Measurements from ENCODE around the gene CAST.
A peak's percentile ranks its signal among the peaks of the same experiment; 100 is the strongest.
"Not testable (repeated sequence)": the region's sequence is repeated elsewhere in the genome, so short reads cannot be mapped to it uniquely, and the experiment has no call there.

Gene CAST

DNA sequence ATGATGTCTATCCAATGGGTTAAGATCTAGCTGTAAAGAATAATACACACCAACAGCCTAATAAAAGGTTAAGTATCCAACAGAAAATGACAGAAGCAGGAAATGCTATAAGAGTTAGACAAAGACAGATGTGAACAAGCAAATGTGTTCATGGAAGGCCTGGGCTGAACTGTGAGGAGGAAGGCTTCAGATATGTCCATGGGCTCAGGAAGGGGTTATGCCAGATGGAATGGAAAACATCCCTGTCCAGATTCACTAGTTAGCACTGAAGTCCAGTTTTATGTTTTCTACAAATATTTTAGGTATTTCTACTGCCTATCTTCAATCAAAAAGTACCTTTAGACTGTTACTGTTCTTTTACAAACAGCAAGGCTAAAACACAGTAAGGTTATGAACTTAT is 118.5 kb downstream of the CAST start:
- no peak for DNase-seq (ENCODE audit: low read depth in 2 of 2)

DNA sequence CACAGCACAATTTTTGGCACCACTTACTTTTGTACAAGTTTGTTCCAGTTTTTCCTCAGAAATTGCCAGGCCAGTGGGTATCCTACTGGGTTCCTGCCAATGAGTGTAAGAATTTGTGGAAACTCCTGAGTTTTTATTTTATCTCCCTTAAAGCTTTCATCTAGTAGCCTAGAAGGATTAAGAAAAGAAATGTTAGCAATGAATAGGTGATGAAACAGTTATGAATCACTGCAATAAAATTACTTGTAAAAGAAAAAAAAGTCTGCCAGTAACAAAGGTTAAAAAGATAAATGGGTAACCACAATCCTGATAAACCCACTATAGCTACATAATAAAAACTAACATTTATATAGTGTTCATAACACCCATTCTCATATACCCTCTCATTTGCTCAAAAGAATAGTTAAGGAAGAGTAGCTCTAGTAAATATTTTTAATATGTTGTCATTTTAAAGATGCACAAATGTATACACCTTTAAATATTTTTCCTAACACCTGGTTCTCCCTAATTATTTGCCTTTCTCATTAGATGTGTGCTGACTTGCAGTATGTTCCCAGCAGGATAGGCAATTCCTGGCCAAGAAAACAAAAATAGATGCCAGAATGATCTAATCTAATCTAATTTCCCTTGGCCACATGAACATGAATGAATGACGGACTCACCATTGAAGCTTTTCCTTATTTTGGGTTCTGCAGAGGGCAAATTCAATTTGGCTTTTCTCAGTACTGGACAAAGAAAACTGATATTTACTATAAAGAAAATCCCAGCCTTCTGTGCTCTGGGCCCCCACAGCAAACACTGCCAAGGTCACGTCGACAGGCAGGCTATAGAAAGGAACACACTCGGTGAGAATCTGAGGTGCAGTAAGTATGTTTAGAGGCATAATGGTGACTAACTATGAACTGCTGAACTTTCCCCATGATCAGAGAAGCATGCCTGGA is 119.1 kb downstream of the CAST start:
- DNase-seq (ENCODE audit: low read depth in 2 of 2): no peak

DNA sequence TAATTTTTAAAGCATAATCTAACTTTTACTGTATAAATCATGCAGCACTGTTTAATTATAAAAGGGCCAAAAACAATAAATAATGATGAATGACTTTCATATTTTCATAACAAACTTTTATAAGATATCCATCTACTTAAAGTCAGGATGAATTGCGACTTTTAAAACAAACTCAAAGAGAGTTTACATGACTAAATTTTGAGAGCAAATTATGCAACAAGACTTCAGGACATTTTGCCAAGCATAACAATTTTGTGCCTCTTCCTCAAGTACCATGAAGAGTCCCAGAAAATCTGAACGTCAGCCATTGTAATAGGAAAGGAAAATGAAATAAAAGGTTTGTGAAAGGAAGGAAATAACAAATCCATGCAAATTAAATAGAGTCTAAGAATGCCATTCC is 121.2 kb downstream of the CAST start:
- no peak for DNase-seq (ENCODE audit: low read depth in 2 of 2)

DNA sequence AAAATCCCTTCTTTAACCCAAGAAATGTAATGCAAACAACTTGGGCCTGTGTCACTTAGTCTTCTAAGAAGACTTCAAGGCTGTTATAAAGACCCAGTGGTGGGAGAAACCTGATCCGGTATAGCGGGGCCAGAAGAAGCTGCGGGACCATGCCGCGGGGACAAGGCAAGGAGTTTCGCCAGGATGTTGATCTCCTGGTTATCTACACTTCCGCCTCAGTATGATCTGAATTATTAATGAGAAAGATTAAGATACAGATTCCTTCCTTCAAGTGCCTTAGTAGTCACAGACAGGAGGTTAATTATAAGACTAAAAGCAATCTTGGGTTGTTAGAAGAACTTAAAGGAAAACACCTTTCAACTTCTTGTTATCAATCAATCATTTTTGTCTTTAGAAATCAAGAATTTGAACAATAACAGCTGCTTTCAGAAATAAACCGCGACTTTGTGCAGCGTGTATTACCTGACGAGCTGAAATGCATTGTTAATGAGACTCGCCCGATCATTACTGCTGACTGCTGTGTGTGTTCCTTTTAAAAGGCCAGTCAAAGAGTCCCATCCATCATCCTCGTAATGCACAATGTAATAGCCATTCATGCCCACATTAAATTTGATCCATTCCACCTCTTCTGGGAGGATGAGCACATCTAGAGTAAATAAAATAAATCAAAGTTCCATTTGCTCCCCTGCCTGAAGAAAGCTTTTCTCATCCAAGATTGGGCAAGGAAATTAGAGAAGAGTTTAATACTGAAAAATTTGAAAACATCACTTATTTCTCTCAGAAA is 123.3 kb downstream of the CAST start:
- DNase-seq (ENCODE audit: low read depth in 2 of 2): no peak

DNA sequence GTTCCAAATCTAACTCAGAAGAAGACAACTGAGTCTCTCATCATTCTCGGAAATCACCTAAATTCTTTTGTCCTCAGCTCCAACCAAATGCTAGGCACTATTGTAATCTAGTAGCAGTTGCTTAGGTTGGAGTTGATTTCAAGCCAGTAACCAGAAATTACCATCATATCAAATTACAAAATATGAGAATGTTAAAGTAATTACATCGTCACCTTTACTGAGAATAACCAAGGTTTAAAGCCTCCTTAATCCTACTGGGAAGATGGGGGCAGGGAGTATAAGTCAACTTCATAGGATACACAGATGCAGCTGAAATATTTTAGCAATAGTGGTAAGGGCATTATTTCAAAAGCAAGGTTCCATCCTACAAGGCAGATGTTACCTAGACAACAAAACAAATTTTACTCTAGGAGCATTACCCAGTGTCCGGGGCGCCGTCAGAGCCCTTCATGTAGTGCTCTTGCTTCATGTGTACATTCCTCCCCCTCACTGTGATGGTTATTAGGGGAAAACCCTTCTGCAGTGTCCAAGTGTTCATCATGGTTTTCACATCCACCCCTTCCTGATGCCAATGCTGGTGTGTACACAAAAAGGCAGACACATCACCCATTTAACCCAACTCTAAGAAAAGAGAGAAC is 126.1 kb downstream of the CAST start:
- DNase-seq (ENCODE audit: low read depth in 2 of 2): no peak

DNA sequence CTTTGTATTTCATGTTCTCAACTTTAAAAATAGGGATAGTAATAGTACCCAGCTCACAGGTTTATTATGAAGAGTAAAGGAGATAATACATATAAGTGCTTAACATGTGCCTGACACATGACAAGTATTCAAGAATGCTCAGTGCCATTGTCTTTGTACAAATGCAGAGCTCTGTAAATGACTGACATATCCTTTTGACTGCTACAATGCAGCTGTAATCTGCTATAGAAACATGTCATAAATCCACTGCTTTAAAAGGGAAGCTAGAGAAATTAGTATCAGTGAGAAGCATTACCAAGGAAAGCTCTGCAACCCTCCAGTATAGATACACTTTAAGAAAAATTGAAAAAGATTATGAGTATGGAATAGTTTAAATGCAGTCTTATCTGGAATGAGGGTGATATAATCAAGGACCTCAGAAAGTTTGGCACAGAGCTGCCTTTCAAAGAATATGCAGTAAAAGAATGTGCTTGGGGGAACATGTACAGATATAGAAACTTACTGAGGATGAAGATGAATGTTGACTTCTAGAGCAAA is 127.7 kb downstream of the CAST start:
- no peak for DNase-seq (ENCODE audit: low read depth in 2 of 2)

DNA sequence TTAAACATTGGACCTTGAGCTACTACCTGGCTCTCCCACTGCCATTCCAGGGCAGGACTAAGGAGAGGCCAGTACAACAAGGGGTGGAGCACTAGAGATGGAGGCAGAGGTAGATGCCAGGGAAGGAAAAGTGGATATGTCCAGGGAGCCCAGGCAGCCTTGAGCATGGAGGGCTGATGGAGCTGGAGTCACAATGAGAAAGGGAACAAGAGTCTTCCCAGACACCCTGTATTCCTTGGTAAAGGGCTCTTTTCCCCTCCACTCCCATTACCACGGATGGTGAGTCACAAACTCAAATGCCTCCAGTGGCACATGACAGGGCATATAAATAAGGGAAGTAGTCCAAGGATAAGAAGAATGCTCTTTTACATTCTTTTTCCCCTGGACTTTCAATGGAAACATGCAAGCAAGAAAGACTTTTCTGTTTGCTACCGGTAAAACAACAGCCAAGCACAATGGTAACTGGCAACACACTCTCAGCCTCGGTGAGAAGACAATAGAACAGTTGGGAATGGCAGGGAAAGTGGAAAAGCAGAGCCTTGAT is 128.9 kb downstream of the CAST start:
- DNase-seq (ENCODE audit: low read depth in 2 of 2): no peak

DNA sequence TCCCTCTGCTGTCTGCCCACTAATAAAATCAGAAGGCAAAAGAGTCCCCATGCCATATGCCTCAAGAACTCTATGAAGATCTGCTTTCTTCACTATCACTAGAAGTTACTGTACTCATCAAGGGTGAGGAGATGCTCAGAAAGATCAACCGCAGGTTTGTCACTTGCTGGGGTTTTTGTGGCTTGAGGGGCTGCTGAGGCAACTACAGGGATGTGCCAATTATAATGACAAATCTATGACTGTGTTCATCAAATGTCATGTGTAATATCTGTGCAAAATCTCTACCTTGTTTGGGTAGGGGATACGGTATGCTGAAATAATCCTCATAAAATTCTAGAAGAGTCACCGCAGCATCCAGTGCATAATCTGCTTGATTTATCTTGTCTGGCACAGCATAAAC is 132.6 kb downstream of the CAST start:
- DNase-seq (ENCODE audit: low read depth in 2 of 2): peak; percentile 16 to 56

DNA sequence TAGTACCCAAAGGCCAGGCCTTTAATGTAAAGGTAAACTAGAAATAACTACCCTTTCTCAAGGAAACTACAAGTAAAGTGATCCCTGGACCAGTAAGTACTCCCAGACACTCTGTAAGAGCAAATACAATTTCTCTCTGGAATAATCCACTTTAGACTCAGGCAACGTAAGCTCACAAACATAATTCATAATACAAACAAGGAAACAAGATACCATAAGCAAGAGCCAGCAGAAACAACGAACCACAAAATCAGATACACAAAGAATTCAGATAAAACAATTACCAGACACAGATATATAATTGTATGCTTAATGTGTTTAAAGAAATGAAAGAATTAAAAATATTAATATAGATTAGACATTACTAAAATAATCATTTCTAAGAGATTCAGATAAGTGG is 133.4 kb downstream of the CAST start:
- no peak for DNase-seq (ENCODE audit: low read depth in 2 of 2)

DNA sequence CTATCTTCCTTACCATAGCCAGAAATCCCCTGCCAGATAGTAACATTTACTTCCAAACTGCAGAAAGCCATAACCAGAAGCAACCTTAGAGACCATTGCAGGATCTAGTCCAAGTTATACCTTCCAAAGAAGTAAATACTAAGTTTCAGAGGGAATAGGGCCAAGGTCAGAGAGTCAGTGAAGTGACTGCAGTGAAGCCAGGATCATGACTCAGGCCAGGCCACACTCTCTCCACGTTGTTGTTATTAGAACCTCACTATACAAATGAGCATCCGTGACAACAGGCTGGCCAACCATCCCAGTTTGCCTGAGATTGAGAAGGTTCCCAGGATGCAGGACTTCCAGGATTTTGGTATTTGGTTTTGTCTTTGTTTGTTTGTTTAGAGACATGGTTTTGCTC is 134.3 kb downstream of the CAST start:
- DNase-seq (ENCODE audit: low read depth in 2 of 2): no peak

DNA sequence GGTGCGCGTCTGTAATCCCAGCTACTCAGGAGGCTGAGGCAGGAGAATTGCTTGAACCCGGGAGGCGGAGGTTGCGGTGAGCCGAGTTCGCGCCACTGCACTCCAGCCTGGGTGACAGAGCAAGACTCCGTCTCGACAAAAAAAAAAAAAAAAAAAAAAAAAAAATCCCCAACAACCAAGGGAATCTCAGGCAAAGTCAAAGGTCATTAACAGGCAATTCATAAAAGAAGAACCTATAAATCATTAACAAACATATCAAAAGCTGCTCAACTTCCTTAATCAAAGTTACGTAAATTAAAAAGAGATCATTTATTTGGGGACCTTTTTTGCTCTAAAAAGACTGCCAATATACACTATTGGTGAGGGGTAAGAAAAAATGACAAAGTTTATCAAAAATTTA is 139.5 kb downstream of the CAST start:
- not testable (repeated sequence) for DNase-seq (ENCODE audit: low read depth in 2 of 2)

DNA sequence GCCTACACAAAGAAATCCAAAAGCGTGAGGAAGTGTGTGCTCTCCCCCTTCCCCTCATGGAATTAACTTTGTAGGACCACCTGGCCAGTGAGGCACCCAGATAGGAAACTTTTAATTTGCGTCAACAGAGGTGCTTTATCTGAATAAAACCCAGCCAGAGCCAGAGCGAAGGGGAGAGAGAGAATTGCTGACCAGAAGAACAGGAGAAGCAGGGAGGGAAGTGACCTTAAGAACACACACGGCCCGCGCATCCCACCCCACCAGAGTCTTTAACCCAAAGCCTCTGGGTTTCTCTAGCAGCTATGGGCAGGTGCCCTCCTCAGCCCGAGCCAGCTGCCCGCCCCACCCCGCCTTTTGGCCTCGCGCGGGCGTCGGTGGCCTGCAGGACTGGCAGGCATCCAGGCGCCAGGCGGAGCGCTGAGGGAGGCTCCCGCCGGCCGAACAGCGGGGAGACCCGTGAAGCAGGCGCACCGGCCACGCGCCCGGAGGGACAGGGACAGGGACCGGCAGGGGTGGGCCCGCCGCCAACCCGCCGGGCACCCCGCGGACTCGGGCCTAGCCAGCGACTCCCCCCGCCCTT is 145.0 kb downstream of the CAST start:
- no peak for DNase-seq (ENCODE audit: low read depth in 2 of 2)

DNA sequence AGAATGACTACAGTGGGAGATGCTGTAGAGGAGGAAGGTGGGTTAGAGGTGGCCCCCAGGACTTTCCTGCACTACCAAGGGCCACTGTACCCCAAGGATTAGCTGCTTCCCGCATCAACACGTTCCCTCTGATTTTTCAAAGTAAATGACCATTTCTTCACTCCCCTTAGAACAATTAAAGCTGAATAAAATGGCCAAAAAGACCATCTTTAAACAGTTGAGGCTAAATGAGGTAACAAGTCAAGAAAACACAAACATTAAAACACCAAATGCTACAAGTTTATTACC is 146.3 kb downstream of the CAST start:
- DNase-seq (ENCODE audit: low read depth in 2 of 2): no peak

DNA sequence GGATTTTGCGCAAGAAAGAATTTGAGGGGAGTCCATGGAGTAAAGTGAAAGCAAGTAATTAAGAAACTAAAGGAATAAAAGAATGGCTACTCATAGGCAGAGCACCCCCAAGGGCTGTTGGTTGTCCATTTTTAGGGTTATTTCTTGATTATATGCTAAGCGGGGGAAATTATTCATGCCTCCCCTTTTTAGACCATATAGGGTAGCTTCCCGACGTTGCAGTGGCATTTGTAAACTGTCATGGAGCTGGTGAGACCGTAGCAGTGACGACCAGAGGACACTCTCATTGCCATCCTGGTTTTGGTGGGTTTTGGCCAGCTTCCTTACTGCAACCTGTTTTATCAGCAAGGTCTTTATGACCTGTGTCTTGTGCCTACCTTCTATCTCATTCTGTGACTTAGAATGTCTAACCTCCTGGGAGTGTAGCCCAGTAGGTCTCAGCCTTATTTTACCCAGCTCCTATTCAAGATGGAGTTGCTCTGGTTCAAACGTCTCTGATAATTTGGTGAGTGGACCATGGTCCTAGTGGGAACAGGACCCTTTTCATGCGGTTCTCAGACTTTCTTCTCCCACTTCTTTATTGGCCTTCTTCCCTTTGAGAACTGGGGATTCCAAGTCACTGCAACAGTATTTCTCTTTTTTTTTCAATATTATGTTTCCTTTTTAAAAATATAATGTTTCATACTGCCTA is 146.8 kb downstream of the CAST start:
- DNase-seq (ENCODE audit: low read depth in 2 of 2): no peak

DNA sequence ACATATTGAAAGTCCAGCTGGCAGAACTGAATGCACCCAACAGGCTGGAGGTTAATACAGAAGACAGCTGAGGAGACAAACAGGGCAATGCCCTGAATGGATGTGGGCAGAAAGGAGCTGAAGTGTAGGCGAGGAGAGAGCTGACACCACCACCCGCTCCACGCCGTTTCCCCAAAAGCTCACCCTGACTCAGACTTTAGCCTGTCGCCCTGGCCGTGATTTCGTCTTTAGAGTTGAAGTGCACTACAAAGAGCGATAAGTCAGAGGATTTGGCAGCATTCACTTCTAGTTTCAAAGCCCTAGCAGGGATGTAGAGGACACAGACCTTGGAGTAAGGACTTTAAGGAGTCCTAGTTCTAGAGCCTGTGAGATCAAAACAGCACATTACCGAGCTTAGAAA is 147.7 kb downstream of the CAST start:
- DNase-seq (ENCODE audit: low read depth in 2 of 2): no peak

DNA sequence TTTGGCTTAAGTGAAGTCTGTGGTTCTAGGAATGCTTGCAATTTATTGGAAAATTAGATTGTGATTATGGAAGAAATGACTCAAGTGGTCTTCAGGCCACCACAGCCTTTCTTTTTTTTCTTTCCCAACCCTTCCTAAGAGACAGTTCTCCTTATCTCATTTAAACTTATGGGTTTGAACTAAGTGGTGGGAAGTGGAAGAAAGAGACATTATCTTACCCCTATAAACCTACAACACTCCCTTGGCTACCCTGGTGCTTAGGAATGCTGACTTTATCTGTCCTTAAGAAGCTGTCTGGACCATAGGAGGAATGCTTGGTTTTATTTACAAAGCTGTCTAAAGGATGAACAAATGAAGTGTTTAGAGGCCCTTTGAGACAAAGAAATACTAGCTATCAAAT is 150.7 kb downstream of the CAST start:
- no peak for DNase-seq (ENCODE audit: low read depth in 2 of 2)

DNA sequence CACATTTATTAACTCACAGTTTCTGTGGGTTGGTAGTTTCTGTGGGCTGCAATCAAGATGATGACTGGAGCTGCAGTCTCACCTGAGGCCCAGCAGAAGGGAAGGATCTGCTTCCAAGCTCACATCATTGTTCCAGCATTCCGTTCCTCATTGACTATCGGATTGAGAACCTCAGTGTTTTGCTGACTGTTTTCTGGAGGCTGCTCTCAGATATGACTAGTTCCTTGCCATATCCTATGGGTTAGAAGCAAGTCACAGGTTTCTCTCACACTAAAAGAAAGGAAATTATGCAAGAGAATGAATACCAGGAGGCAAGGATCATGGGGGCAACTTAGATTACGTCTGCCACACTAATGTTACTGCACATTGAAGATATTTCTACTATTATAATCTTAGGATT is 151.9 kb downstream of the CAST start:
- DNase-seq (ENCODE audit: low read depth in 2 of 2): no peak

DNA sequence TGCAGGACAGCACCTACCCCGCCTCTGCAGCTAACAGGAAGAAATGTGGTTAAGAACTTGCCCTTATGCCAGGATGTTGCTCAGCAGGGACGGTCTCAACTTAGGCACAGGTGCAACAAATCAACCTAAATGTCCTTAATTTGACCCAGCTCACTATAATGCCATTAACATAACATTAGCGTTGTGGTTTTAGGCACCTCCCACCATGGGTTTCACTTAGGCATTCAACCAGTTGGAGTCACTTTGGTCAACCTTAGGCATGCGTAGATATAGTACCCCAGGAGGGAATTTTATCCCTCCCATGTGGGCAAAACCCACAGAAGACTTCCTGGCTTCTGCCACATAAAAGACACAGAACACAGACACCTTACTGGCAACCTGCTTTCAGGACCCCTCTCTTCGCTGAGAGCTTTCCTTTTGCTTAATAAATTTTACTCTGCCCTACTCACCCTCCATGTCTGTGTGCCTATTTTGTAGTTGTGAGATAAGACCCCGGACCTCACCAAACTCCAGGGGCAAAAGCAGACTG is 154.3 kb downstream of the CAST start:
- peak; percentile 5 to 17 for DNase-seq (ENCODE audit: low read depth in 2 of 2)

DNA sequence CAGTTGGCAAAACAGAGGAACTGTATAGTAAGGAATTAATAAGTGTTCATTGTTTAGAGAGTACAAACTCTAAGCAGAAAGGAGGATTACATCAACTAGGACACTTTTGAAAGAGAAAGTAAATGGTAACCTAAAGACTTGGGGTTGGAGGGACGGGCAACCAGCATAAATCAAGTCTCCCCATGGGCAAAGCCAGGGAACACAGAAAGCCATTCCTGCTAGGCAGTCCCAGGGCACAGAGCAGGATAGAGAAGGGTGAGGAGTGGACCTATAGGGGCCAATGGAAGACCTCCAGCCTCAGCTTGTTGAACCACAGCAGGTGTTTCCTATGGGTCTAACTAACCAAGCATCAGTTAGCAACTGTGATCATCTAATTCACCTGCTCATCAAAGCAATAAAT is 154.8 kb downstream of the CAST start:
- no peak for DNase-seq (ENCODE audit: low read depth in 2 of 2)

DNA sequence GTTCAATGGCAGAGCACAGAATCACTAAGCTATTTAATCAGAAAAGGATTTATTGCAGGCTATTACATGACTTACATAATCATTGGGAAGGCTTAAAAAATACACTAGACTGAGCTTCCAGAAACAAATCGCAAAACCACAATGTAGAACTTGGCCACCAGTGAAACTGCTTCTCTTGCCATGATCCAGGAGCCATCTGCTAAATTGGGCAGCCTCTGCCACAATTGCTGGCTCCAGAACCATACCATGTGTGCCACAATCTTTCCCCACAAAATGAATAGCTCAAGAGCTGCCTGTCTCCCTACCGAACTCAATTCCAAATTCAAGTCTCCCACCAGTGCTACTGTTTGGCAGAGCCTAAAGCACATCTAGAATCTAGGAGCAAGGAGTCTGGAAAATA is 155.3 kb downstream of the CAST start:
- DNase-seq (ENCODE audit: low read depth in 2 of 2): no peak

All from stimulated activated CD8-positive, alpha-beta memory T cell treated with anti-CD3 and anti-CD28 coated beads, Interleukin-15, amount 100 ng/mL, for 4 hours (primary cell).